Sigmoid colon (tissue), 4 donors: ENCODE data around the gene ADAMTS17.

Experiments used
- CTCF ChIP-seq, 4 experiments: fragments of 450-650 bp in 3 of 4; fragments of 200-600 bp in 1 of 4; IDR thresholded peaks; one replicate each; pipeline ENCODE4 v1.5.1; 2016 to 2019; ENCODE audit warnings: antibody characterized with exemption in 4 of 4, mild to moderate bottlenecking in 3 of 4, moderate library complexity in 2 of 4
- POLR2AphosphoS5 ChIP-seq, 4 donors: sonication (generic); formaldehyde crosslinking; IDR thresholded peaks; one replicate each; pipeline ENCODE4 v1.6.1; 2017; ENCODE audit warnings: antibody characterized with exemption in 4 of 4

DNA sequence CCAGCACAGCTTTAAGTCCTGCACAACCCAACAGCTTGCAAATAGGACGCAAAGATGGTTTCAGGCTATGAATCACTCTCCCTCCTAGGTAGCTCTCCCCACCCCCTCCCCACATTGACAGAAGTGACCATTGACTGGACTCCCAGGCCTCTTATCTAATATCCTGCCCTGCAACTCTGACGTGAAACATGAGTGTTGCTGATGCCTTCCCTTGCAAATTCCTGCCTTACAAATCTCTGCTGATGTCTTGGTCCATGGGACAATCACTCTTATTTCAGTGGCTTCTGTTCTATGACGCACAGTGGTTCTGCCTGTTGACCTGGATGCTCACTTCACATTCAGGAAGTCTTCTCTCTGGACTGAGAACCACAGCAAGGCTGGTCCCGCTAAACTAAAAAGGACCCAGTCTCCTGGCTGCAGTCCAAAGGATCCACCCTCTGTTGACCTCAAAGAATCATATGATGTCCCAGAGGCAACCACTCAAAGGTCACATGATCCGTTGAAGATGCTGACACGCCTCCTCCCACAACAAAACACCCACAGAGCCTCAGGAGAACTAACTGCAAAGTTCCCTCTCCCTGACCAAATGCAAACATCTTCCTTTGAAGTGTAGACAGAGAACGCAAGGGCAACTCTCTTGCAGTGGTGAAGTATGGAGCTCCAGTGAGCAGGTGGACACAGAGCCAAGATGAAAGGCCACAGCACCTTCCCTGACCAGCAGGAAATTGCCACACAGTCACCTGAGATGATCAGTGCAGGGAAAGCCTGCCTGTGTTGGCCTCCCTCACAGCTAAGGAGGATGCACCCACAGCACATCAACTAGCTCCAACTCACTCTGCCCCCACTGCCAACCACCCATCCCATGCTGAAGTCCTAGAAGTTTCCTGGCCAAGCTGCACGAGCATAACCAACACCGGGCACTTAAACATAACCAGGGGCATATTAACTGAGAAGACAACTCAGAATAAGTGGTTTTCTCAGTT, 112.3 kb downstream of the ADAMTS17 start:
- TF ChIP-seq CTCF (IDR thresholded peaks at IDR 0.05) (no peak), POLR2AphosphoS5 (IDR thresholded peaks at IDR 0.05) (no peak)
